HG02678 (cell line): ENCODE data around the gene CALHM1.

Experiments
- ATAC-seq: cut with Tn5 transposase; IDR thresholded peaks from one replicate; pipeline ENCODE4 v1.9.1; 2021; ENCODE audit warnings: mild to moderate bottlenecking, moderate library complexity; ENCODE audit not compliant: unreplicated experiment

The CALHM1 gene

DNA sequence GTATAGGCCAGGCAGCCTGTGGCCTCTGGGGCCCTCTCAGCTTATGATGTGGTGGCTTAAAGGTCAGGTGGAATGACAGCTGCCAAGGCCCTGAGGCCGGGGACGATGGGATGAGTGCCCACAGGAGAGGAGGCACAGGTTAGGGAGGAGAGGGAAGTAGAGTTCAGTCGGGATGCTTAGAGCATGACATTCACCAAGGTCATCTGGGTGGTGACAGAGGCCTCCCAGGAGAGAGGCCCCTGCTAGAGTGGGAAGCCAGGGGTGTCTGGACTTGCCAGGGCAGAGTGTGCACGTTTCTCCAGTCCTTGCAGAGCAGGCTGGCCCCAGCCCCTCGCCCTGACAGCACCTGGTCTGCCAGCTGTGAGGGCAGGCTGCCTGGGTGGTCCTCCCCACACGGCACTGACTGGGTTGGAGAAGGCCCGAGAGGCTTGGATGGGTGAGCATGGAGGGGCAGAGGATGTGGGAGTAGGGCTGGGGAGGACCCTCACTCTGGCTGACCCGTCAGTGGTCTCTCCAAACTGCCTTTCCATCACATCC lies 1.5 kb downstream of the CALHM1 start:
- ATAC-seq = no peak

DNA sequence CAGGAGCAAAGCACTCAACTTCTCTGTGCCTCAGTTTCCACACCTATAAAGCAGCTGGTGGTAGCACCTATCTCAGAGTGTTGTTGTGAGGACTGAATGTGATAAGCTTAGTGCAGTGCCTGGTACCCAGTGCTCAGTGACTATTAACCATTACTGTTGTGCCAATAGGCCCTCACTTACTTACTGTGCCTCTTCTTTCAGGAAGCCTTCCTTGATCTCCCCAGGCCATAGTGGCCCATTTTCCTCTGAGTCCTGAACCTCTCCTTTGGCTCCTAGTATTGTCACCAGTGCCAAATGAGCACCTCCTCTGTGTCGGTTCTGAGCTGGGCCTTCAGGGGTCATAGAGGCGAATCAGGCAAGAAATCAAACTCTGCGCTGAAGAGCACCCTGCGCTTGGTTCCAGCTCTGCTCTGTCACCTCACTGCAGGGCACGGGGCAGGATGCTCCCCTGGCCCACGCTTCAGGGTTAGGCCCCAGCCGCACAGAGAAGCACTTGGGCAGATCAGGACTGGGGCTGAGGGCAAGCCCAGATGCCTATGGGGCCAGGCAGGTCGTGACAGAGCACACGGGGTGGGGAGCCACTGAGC lies 2.5 kb downstream of the CALHM1 start:
- no peak for ATAC-seq

DNA sequence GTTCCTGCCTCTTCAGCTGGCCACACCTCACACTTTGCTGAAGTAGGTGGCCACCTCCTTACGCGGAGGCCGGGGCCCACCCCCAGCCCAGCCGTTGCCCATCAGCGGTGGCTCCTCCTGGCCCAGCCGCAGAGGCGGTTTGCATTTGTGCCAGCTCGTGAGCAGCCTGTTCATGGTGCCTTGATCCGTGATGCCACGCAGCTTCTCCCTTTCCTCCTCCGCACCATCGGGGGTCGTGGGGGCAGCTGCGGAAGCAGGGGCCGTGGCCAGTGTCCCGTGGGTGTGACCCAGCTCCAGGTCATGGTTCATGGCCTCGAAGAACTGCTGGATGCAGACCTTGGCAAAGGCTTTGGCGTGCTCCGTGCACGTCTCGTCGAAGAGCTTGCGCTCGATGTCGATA lies 3.5 kb downstream of the CALHM1 start:
- no peak for ATAC-seq

DNA sequence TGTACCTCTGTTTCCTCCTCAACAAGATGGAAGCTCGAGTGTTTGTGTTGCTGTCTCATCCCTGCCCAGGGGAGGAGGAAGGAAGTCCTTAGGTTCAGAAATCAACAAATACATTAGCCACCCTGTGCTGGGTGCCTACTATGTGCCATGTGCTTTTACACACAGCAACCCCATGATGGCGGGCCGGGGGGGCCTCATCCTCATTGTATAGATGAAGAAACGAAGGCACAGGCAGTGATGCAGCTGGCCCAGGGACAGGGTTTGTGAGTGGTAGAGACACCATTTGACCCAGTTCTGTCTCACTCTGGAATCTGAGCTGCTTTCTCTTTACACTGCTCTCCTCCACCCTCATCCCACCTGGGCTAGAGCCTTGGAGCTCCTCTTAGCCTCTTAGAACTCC lies 4.7 kb downstream of the CALHM1 start:
- ATAC-seq = no peak

DNA sequence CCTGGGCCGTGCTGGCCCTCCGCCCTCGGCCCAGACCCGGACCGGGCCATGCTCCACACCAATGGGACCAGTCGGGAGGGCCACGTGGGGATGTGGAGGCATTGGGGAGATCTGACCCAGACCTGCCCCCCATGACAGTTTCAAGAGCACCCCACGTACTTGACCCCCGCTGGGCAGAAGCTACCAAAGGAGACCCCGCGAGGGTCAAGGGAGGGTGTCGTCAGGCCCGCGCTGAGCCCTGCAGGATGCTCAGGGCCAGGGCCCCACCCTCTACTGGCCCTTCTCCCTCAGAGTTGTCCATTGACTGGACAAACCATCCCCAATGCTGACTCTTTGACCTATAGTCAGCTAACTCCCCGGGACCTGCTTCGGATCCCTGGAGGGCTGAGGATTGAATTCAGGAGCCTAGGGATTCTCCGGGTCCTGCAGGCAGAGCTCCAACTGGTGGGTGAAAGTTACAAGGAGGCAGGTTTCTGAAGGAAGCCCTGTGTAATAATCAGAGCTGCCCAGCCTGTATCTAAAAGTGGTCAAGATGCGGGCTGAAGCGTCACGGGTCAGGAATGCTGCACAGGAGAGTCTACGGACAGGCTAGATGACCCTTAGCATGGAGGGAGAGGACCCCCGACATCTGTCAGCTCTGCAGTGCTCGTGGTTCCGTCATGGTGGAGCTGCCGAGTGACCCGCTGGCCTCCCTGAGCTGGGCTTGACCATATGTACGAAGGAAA lies 6.0 kb downstream of the CALHM1 start:
- ATAC-seq = no peak

DNA sequence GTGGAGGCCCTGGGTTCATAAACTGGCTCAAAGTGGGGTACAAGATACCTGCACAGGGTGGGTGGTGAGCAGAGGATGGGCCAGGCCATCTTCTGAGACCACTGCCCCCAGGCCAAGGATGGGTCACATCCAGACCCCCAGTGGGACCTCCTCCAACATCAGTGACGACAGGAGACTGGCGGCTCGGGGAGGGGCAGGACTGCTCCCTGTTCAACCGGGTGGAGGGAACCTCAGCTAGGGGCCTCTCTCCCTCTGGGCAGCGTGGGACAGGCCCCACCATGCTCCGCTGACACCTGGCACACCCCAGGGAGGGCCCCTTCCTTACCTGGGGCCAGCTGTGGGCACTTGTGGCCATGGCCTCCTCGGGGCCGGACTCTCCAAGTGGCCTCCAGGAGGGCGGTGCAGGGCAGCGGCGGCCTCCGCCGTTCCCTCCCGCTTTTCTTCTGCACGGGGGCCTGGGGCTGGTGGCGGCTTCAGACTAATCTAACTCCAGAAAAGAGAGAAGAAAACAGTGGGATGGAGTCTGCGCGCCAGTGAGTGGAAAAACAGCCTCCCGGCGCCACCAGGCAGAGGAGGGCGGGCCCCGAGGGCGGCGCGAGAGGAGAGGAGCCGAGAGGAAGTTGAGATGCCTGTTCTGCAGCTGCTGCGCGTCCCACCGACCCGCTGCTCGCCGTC lies 6.7 kb downstream of the CALHM1 start, which contains the start of gene CALHM2:
TSS of gene CALHM2 (minus strand) at position 540 of the 675 bp plus-strand sequence. CDS start 2,429 bp downstream, outside the sequence.
- ATAC-seq = peak; percentile 76

DNA sequence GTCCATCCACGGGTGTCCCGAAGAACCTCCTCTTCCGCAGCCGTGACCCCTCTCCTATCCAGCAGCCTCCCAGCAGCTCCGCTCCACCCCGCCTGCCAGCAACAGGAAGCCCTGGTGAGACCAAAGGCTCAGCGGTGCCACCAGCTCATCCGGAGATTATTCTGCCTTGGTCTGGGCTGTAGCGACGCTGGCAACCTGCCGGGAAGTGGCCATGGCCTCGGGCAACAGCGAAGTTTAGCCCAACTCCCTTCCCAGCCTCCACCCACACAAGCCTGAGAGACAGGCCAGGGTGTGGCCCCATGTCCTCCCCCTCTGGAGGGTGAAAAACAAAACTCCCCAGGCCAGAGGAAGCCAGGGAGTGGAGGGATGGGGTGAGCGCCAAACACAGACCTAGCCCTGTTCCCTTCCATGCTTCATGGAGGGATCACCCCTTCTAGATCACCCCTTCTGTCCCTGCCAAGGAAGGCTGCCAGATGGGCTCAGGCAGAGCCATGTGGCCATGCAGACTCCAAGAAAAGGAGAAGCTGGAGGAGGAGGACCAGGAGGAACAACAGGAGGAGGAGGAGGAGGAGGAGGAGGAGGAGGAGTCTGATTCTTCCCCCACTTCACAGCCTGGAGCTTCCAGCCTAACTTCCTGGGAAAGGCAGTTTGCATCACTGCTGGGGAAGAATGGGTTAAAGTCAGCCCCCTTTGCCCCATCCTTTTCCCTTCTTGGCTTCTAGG lies 7.4 kb downstream of the CALHM1 start:
- no peak for ATAC-seq

DNA sequence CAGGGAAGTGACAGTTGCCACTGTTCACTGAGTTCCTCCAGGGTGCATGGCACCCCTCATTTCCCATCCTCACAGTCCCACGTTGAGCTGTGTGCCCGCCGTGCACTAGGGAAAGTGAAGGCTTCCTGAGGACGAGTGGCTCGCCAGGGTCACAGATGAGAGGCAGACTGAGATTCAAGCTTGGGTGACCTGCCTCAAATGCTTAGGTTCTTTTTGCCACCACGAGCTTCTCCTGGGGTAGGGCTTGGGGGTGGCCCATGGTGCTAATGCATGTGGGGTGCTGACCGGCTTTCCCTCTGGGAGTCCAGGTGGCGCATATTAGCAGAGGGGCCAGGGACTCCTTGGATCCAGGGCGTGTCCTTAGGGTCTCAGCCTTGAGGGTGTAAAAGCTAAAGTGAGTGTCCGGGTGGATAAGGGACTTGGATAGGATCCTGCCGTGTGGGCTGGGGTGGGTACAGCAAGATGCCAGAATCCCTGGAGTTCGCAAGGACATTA lies 8.5 kb downstream of the CALHM1 start:
- ATAC-seq = no peak

DNA sequence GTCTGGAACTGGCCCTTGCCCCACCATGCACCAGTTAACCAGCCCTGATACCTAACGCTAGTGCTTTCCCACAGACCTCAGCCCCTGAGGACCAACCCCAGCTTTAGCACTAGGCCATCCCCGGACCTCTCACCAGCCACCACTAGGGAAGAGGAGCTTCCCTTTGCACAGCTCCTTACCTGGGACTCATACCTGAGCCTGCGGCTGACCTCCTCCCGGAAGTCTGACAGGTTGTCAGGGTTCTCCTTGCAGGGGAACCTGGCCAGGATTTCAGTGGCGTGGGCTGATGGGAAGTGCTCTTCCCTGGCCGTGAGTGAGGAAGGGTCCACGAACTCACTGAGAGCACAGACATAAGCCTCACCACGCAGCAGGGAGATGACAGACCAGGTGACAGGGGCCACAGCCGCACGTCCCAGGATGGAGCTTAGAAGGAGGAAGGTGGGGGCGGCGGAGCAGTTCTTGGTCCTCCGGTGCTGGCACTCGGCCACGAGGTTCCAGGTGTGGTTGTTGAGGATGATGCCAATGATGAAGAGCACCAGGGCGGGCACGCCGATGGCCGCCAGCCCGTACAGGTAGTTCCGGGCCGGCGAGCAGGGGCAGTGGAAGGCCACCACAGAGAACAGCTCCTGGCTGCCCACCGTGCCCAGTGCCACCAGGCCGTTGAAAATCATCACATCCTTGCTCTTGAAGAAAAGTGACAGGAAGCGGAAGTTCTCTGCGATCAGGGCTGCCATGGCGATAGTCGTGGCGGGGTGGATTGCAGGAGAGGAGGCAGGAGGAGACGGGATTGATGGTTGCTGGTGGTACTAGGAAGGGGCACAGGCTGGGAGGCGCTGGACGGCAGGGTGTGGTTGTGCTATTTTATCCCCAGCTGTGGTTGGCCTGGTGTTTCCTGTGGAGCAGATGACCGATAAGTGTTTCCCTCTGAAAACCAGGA lies 9.2 kb downstream of the CALHM1 start:
- no peak for ATAC-seq

DNA sequence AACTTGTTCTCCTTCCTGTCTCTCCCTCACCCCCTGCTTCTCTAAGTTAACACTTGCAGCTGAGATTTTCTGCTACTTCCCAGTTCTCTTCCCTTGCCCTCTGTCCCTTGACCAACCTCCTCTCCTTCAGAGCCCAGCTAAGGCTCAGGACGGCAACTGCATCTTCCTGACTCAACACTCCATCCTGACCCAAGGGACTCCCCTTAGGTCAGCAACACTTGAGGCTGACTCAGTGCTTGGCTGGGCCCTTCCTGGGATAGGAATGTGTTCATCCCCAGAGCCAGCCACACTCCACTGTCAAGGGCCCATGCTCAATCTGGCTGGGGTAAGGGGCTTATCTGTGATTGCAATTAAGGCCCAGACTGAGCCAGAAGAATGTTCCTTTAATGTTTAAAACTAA lies 10.0 kb downstream of the CALHM1 start:
- ATAC-seq = no peak

DNA sequence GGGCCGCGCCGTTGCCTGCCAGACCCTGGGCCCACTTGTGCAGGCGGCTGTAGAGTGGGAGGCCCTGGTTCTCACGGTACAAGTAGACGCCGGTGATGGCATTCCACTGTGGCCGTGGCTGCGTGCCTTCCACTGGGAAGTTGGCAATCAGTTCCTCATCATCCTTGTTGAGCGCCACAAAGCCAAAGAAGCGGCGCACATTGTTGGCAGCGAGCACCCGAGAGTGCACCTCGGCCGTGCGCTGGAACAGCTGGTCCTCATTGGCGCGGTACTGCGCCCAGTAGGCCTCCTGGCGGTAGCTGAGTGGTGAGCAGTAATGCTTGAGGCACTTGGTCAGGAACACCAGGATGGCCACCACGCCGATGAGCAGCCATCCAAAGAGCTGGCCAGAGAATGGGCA lies 11.5 kb downstream of the CALHM1 start:
- no peak for ATAC-seq

DNA sequence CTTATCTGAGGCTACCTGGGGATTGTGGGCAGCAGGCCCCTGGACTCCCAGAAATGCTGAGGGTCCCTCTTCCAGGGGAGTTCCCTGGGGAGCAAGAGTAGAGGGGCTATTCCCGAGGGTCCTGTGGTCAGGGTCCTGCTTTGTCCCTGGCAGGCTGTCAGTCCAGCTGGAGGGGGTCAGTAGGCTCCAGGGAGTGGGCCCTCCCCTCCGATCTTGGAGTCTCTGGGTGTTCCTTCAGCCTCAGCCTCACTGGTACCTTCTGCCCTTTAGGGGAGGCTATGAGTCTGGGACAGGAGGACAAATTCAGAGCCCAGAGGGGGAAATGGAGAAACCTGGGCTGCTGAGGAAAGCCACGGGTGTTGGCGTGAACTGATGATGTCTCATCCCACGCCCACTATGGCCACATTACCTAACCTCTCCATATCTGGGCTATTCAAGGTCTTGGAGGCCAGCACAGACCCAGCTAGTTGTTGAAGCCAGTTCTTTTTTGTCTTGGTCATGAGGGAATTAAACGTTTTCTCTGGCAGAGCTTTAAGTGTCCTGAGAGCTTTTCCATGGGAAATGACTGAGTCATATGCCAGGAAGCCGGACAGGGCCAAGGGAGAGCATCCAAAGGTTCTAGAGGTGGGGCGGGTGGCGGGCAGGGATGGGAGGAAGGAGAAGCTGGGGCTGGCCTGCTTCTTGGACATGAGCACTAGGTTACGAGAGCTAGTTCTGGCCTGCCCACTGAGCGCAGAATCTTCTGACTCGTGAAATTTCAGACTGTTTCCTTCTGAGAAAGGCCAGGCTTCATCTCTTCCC lies 12.7 kb downstream of the CALHM1 start:
- no peak for ATAC-seq

DNA sequence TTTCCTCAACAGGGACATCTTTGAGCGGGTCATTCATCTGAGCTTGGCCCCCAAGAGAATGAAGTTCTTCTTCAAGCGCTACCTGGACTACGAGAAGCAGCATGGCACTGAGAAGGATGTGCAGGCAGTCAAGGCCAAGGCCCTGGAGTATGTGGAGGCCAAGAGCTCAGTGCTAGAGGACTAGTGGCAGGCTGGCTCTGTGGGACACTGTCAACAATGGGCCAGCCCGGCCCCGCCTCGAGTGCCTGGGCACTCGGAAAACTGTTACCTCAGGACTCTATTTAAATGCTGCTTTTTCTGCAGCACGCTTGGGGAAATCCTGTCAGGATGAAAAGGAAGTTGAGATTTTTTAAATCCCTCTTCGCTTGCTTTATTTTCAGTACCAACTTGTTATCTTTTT lies 13.3 kb downstream of the CALHM1 start:
- no peak for ATAC-seq

DNA sequence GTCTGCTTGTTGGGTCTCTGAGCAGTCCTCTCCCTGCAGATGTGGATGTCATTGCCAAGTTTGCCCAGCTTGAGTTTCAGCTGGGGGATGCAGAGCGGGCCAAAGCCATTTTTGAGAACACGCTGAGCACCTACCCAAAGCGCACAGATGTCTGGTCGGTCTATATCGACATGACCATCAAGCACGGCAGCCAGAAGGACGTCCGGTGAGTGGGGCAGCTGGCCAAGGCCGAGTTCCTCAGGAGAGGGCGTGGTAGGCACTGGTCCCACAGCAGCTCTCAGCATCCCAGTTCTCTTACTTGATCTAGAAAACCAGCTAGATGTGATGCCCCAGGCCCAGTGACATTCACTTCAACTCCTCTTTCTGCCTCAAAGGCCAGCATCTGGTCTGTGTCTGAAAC lies 14.2 kb downstream of the CALHM1 start:
- no peak for ATAC-seq

DNA sequence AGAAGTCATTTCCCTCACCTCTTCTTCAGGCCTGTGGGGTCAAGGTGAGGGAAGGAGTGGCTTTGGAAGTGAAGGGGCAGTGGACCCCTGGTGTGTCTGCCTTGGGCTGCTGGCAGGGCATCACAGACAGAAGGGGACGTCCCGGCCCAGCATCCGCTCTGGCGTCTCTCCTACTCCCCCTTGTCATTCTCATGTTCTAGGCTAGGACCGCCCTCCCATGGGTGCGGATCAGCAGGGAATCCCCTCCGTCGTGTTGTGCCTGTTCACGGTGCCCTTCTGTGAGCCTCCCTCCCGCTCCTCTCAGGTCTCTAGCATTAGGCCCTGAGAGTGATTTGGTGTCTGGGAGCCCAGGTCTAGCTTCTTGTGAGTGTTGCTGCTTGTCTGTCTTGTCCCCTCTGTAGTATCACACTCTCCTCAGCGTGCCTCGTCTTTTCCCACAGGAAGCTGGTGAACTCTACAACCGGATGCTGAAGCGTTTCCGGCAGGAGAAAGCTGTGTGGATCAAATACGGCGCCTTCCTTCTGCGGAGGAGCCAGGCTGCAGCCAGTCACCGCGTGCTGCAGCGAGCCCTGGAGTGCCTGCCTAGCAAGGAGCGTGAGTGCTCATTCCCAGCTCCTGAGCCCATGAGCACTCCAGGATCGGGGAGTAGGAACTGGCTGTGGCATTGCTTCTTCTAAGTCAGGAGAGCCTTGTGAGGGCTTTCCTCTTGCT lies 15.1 kb downstream of the CALHM1 start:
- ATAC-seq = no peak

DNA sequence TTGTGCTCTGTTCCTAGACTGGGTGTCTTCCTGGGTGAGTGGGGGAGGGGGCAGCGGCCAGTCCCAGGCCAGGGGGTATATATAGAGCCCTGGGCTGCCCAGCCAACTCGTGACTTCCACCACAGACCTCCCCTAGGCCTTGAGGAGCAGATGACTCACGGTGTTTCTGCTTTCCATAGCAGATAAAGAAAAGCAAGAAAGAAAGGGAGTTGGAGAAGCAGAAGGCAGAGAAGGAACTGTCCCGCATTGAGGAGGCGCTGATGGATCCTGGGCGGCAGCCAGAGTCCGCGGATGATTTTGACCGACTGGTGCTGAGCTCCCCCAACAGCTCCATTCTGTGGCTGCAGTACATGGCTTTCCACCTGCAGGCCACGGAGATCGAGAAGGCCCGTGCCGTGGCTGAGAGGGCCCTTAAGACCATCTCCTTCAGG lies 16.7 kb downstream of the CALHM1 start:
- ATAC-seq = no peak

DNA sequence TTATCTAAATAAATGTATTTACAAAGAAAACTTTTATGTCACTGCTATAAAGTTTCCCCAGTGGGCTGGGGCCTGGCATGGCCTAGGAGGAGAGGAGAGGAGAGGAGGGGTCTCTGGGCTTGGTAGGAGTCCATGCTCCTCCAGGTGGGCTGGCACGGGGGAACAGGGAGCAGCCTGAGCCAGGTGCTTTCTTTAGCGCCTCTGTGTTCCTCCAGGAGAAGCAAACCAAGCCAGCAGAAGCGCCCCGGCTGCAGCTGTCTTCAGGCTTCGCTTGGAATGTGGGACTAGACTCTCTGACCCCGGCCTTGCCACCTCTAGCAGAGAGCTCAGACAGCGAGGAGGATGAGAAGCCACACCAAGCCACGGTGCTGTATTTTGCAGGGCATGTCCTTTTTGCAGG lies 17.1 kb downstream of the CALHM1 start:
- no peak for ATAC-seq

DNA sequence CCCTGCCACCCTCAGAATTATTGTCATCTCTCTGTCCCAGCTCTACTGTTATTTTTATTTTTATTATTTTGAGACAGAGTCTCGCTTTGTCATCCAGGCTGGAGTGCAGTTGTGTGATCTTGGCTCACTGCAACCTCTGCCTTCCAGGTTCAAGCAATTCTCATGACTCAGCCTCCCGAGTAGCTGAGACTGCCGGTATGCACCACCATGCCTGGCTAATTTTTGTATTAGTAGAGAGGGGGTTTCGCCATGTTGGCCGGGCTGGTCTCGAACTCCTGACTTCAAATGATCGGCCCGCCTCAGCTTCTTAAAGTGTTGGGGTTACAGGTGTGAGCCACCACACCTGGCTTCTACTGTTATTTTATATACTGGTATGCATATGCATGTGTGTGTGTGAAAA lies 17.5 kb downstream of the CALHM1 start:
- no peak for ATAC-seq

DNA sequence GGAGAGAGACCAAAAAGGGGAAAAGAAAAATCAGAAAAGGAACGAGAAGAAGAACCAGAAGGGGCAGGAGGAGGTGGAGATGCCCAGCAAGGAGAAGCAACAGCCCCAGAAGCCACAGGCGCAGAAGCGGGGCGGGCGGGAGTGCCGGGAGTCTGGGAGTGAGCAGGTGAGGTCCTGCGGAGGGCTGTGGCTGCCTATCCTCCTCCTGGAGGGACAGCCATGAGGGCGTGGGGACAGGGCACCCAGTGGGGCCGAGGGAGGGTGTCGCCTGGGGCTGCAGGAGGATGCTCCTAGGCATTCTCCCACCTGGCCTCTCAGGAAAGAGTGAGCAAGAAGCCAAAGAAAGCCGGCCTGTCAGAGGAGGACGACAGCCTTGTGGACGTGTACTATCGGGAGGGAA lies 18.3 kb downstream of the CALHM1 start:
- no peak for ATAC-seq
